Panc1 (cell line): ENCODE measurements around the gene GRM1.

ENCODE experiments used
- SIN3A ChIP-seq: IDR thresholded peaks from 2 replicates; pipeline ENCODE4 v1.6.1; 2012; ENCODE audit warnings: low read depth, mild to moderate bottlenecking, low read length, moderate library complexity, borderline replicate concordance; ENCODE audit not compliant: insufficient read depth
- TCF7L2 ChIP-seq: IDR thresholded peaks from 2 replicates; pipeline ENCODE4 v1.6.1; 2011; ENCODE audit warnings: mild to moderate bottlenecking, low read depth, low read length, inconsistent platforms
- TF ChIP-seq, protein P1 (sequence below): fragments of 450-650 bp; IDR thresholded peaks from 2 replicates; pipeline ENCODE4 v1.5.1; 2017; ENCODE audit warnings: mild to moderate bottlenecking

- TF ChIP-seq SIN3A: no peak
- TF ChIP-seq, protein P1, sequence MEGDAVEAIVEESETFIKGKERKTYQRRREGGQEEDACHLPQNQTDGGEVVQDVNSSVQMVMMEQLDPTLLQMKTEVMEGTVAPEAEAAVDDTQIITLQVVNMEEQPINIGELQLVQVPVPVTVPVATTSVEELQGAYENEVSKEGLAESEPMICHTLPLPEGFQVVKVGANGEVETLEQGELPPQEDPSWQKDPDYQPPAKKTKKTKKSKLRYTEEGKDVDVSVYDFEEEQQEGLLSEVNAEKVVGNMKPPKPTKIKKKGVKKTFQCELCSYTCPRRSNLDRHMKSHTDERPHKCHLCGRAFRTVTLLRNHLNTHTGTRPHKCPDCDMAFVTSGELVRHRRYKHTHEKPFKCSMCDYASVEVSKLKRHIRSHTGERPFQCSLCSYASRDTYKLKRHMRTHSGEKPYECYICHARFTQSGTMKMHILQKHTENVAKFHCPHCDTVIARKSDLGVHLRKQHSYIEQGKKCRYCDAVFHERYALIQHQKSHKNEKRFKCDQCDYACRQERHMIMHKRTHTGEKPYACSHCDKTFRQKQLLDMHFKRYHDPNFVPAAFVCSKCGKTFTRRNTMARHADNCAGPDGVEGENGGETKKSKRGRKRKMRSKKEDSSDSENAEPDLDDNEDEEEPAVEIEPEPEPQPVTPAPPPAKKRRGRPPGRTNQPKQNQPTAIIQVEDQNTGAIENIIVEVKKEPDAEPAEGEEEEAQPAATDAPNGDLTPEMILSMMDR: no peak
- TF ChIP-seq TCF7L2: no peak
Measured at GRCh38 chr6:146177785-146178184, 148.9 kb downstream of the GRM1 start.
